Colonic mucosa (tissue), 4 donors: ENCODE data around the gene OSBP. TPM values are rescaled to one million over a fixed set of nuclear protein-coding genes. Genes with fewer than 3 reads are reported as not detected.

Experiments used
- DNase-seq: peaks from one replicate; pipeline ENCODE4 v3.0.0-alpha.2; 2020
- H3K27ac ChIP-seq: fragments of 200-600 bp; one replicate; pipeline ENCODE4 v1.8.0; 2021
- H3K27me3 ChIP-seq: fragments of 200-600 bp; one replicate; pipeline ENCODE4 v1.8.0; 2021
- H3K36me3 ChIP-seq: fragments of 200-600 bp; one replicate; pipeline ENCODE4 v1.8.0; 2021
- H3K4me1 ChIP-seq: fragments of 200-600 bp; one replicate; pipeline ENCODE4 v1.8.0; 2021; ENCODE audit warnings: mild to moderate bottlenecking
- H3K4me3 ChIP-seq: fragments of 200-600 bp; one replicate; pipeline ENCODE4 v1.8.0; 2021
- H3K9ac ChIP-seq, 2 donors: one replicate each; pipeline ENCODE4 v1.7.0; 2013; ENCODE audit warnings: control low read depth in 2 of 2, low read depth in 2 of 2, low read length in 2 of 2
- H3K9me3 ChIP-seq: fragments of 200-600 bp; one replicate; pipeline ENCODE4 v1.8.0; 2021
- intact Hi-C: fragments of 100-400 bp; cut with DNase I; formaldehyde crosslinking; loops from one replicate; pipeline ENCODE4 v1.14.1; 2022
- total RNA-seq, 2 donors: library from RNA; stranded (reverse); fragmentation: NEBNext Ultra II Directional in 1 of 2; extraction: Animal tissue kit (Norgen Biotek cat#: 25700) in 1 of 2; gene quantifications; one replicate each; pipeline ENCODE4 v1.2.1, GENCODE V29; 2021
- TF ChIP-seq, protein P1 (sequence below): fragments of 200-600 bp; IDR thresholded peaks from one replicate; pipeline ENCODE4 v1.8.0; 2022; ENCODE audit warnings: antibody characterized with exemption, mild to moderate bottlenecking
- donor health status: healthy.
- donor health status: DM: no; HTN: no; CAD: no.
- donor health status: DM: no; HTN: no; CAD: no.

OSBP gene
- total RNA-seq, 2 donors from 2014 or later = 57.1 to 64.7 TPM

DNA sequence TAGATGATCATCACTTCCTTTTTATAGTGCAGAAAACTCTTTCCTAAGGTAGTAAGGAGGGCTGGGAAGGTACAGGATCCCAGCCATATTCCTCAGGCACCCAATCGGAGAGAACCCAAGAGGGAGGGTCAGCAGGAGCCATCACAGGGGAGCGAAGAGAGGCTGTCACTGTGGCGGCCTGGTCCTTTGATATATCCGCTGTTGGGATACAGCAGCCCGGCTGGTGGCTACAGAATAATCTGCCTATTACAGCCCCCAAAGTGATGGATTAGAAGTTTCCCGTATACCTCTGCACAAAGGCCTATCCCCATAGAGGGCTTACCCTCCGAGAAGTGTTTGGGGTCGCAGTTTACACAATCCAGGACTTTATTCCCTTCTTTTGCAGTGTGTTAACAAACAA lies 55.7 kb downstream of the OSBP start:
- Histone ChIP-seq H3K36me3 (no peaks in the 10 kb centered on the region), H3K4me1 (no peaks in the 10 kb centered on the region), H3K9ac (no peak overlapping the region), H3K27ac (no peak overlapping the region), H3K9me3 (no peaks in the 10 kb centered on the region), H3K4me3 (peak overlapping the region; percentile 65), H3K27me3 (no peaks in the 10 kb centered on the region)
- intact Hi-C loops = loop anchor here (10.0 kb wide), 1 partner anchor 55 kb away; the partner anchor contains the start of gene OSBP
- no peak for DNase-seq
- TF ChIP-seq, protein P1, sequence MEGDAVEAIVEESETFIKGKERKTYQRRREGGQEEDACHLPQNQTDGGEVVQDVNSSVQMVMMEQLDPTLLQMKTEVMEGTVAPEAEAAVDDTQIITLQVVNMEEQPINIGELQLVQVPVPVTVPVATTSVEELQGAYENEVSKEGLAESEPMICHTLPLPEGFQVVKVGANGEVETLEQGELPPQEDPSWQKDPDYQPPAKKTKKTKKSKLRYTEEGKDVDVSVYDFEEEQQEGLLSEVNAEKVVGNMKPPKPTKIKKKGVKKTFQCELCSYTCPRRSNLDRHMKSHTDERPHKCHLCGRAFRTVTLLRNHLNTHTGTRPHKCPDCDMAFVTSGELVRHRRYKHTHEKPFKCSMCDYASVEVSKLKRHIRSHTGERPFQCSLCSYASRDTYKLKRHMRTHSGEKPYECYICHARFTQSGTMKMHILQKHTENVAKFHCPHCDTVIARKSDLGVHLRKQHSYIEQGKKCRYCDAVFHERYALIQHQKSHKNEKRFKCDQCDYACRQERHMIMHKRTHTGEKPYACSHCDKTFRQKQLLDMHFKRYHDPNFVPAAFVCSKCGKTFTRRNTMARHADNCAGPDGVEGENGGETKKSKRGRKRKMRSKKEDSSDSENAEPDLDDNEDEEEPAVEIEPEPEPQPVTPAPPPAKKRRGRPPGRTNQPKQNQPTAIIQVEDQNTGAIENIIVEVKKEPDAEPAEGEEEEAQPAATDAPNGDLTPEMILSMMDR = no peak

DNA sequence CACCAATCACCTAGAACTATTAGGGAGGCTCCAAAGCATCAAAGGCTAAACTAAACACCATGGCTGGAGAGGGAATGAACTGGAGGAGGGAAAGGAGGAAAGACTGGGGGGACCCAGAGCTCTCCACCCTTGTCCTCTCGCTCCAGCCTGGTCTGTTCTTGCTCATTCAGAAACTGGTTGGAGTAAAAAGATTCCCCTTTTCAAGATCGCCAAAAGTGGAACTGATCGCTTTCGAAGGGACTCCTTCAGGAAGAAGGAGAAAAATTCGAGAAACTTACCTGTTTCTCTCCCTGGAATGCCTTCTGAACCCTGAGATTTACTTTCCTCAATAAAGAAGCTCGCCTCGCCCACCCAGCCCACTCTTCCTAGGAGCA lies 57.3 kb downstream of the OSBP start:
- Histone ChIP-seq H3K27ac (no peak overlapping the region), H3K4me1 (no peaks in the 10 kb centered on the region), H3K27me3 (no peaks in the 10 kb centered on the region), H3K9ac (no peak overlapping the region), H3K9me3 (no peaks in the 10 kb centered on the region), H3K36me3 (no peaks in the 10 kb centered on the region), H3K4me3 (no peak overlapping the region)
- TF ChIP-seq, protein P1 = no peak
- intact Hi-C loops = no loop called here
- DNase-seq = no peak

DNA sequence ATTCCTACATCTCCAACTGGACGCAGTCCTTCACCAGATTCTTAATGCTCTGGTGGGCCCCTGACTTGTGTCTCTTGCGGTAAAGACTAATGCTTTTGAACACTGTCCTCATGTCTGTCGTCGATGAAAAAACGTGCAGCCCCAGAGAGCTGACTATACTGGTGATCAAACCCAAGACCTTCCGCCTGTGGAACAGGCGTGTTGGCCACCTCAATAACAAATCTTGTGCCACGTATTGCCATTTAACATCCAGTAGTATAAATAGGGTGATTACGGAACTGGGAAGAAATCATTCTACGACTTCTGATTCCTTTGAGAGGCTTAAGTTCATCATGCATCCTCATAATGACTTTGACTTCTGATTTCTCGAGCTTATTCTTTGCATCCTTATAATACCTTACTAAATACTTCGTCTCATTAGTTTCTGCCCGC lies 58.6 kb downstream of the OSBP start:
- Histone ChIP-seq H3K4me3 (no peak overlapping the region), H3K27me3 (no peaks in the 10 kb centered on the region), H3K4me1 (no peaks in the 10 kb centered on the region), H3K27ac (no peak overlapping the region), H3K36me3 (no peaks in the 10 kb centered on the region), H3K9me3 (no peaks in the 10 kb centered on the region), H3K9ac (no peak overlapping the region)
- intact Hi-C loops = no loop called here
- DNase-seq = no peak
- TF ChIP-seq, protein P1 = no peak

DNA sequence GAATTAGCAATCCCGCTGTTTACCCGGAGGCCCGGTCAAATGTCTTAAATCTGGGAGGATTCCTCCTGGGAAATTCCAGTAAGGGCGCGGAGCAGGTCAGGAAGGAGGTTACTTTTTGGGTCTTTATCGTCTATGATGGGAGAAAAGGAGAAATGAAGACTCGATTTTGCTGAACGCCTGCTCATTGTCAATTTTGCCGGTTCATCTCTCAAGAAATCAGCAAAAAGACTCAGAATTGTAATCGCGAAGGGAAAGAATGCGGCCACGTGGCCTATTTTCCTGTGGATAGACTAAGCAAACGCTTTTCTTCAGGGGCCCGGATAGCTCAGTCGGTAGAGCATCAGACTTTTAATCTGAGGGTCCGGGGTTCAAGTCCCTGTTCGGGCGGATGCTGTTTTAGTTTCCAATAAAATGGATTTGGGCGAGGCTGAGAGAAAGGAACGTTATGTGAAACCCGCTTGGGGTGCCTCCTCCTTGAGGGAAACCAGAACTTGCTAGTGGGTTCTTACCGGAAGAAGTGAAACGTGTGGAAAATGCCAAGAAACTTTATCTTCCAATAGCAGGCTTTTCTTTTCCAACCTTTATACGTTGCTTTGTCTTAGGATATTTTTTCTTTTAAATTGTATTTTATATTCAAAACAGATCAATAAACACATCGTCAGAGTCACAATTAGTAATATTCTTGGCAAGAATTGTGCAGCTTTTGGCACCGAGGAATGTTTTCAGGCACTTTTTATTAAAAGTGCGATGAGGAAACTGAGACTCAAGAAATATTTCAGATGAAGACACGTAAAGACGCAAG lies 59.3 kb downstream of the OSBP start:
- H3K9me3 ChIP-seq = no peaks in the 10 kb centered on the region
- H3K27ac ChIP-seq = no peak overlapping the region
- H3K27me3 ChIP-seq = no peaks in the 10 kb centered on the region
- H3K9ac ChIP-seq = no peak overlapping the region
- TF ChIP-seq, protein P1 = no peak
- no peaks in the 10 kb centered on the region for H3K36me3 ChIP-seq
- H3K4me1 ChIP-seq = no peaks in the 10 kb centered on the region
- no peak for DNase-seq
- H3K4me3 ChIP-seq = no peak overlapping the region
- intact Hi-C loops = no loop called here

DNA sequence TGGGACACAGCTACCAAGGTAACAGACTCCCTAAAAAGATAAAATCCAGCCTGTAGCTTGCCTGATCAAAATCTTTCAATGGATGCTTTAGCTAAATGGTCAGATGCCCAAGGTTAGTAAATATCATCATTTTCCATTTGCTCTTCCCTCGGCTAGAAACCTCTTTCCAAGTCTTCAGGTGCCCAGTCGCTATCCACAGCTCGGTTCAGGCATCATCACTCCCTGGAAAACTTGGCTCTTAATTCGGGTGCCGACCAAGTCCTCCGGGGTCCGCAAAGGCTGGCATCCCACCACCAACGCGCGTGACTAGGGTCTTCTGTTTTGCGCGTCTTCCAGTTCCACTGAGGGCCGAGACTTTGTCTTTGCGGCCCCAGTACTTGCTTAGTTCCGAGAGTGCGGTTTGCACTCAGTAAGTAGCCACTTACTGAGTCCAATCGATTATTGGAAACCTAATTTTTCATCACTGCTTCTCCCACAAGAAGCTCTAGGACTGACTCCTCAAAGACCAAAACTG lies 59.9 kb downstream of the OSBP start:
- DNase-seq = no peak
- H3K9me3 ChIP-seq = no peaks in the 10 kb centered on the region
- H3K27ac ChIP-seq = no peak overlapping the region
- H3K4me1 ChIP-seq = no peaks in the 10 kb centered on the region
- TF ChIP-seq, protein P1 = no peak
- H3K4me3 ChIP-seq = no peak overlapping the region
- peak overlapping the region in 1 of 2 donors; percentile 17 for H3K9ac ChIP-seq
- no peaks in the 10 kb centered on the region for H3K36me3 ChIP-seq
- intact Hi-C loops = no loop called here
- H3K27me3 ChIP-seq = no peaks in the 10 kb centered on the region
